ENCODE measurements around the gene CHI3L2.

Gene CHI3L2

DNA sequence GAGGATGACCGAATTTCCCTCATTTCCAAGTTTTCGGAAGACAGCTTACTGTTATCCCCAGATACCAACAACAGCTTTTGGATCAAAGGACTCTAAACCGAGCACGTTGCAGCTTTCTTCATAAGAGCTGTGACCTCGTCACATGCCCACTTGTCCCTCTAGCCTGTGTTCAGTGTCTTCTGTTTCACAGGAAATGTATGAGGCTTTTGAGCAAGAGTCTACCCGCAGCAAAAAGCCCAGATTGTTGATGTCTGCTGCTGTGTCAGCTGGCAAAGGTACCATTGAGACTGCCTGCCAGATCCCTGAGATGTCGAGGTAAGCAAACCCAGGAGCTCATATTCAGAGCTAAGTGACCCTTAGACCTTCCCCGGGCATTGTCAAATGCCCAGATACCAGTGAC lies 24.1 kb downstream of the CHI3L2 start:
- DNase-seq (ENCODE audit: low read depth in 3 of 3), result no peak

DNA sequence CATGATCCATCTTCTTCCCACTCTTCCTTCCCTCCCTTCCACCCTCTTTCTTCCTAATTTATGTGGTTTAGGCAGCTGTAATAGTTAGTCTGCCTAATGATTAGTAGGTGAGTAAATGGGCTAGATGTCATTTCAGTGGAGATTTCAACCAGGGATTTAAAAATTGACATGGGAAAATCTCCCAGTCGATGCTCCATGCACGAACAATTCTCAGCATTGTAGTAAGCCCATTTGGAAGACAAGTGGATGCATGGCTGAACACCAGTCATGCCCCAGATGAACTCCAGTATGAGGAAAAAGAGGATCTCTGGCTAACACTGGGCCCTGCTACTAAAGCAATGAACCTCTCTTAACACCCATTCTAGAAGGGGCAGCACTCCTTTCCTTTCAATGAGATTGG lies 25.3 kb downstream of the CHI3L2 start:
- no peak for DNase-seq (ENCODE audit: low read depth in 3 of 3)

GRCh38 chr1:111253876-111254275 lies 26.4 kb downstream of the CHI3L2 start:
- DNase-seq (ENCODE audit: low read depth in 3 of 3), result no peak

DNA sequence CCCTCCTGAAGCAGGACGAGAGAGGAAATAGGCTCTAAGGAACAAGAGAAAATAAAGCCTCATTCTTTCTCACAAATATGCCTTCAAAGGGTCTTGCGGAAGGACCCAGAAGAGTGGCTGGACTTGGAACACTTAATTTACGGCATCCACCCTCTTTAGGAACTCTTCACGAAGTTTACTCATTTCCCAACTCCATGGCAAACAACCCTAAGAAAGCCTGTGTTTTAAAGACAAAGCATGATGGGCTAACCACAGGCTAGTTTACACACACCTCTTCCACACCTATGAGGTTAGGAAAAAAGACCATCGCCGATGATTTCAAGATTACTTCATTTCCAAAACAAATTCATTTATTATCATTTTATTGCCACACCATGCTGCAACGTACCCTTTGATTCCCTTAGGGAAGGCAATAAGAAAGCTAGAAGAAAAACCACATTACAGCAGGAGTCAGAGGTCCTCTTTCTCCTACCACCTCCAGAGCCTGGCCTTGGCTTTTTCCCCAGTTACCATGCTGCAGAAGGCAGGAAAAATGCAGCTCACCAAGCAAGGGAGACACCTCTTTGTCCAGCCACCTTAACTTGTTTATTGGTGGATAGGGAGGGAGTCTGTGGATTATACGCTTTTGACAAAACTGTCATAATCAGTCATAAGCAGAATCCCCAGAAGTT lies 29.6 kb downstream of the CHI3L2 start:
- DNase-seq (ENCODE audit: low read depth in 3 of 3), result no peak

DNA sequence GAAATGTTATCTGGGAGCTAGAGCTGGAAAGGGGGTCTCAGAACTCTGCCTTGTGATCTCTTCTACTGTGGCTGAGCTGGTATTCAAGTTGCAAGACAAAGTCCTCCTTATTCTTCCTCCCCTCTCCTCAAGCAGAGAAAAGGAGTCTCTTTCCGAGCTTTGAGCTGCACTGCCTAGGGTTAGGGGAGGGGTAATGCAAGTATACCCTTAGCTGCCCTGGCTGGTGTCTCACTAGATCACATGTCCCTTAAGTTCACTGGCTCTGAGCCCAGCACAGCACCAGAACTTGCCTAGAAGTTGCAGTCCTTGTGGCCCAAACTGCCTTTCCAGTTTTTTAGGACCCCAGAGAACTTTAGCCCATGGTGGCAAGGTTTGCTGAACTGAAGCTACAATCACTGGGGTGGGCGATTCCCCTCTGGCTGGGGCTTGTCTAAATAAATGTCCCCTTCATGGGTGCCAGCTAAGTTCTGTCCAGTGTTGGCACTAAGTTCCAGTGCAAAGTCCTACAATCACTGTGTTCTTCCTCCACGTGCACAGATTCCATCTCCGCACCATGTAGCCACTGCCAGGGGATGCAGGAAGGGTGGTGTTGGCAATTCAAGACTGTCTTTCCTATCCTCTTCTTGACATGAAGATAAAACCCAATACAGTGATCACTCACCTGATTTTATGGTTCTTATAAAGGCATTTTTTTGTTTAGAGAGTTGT lies 40.4 kb downstream of the CHI3L2 start:
- DNase-seq (ENCODE audit: low read depth in 3 of 3), result no peak

GRCh38 chr1:111269825-111270406 lies 42.4 kb downstream of the CHI3L2 start:
- no peak for DNase-seq (ENCODE audit: low read depth in 3 of 3)

DNA sequence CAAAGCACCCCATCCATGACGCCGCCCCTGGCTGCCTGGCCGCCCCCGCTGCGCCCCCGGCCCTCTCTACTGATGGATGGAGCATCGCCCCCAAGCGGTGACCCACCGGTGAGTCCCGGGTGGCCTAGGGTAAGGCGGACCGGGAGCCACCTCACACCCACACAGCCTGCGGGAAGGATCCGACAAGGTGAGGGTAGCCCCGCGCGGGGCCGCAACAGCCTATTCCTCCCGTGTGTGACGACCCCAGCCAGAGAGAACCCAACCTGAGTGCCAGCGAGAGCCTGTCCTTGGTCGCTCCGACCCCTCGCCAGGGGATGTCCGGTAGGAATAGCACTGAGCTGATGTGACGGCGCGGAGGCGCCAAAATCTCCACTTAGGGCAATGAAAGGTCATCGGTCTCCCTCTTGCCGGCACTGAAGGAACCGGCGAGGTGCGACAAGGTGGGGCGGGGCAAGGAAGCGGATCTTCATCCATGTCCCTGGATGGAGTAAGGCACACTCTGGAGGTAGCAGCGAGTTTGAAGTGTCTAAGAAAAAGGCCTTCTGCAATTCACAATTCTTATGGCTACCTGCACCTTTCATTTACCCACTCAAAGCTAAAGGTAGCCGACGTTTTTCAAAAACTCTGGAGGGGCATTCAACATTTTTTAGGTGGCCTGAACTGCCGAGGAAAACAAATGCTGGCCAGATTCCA lies 43.4 kb downstream of the CHI3L2 start:
- no peak for DNase-seq (ENCODE audit: low read depth in 3 of 3)

GRCh38 chr1:111271464-111271801 lies 43.9 kb downstream of the CHI3L2 start:
- no peak for DNase-seq (ENCODE audit: low read depth in 3 of 3)

- no peak for DNase-seq (ENCODE audit: low read depth in 3 of 3)
These were observed 44.6 kb downstream of the CHI3L2 start for GRCh38 chr1:111272081-111272480.

GRCh38 chr1:111274653-111275052 lies 47.1 kb downstream of the CHI3L2 start:
- DNase-seq (ENCODE audit: low read depth in 3 of 3), result no peak

GRCh38 chr1:111275079-111275478 lies 47.6 kb downstream of the CHI3L2 start:
- no peak for DNase-seq (ENCODE audit: low read depth in 3 of 3)

DNA sequence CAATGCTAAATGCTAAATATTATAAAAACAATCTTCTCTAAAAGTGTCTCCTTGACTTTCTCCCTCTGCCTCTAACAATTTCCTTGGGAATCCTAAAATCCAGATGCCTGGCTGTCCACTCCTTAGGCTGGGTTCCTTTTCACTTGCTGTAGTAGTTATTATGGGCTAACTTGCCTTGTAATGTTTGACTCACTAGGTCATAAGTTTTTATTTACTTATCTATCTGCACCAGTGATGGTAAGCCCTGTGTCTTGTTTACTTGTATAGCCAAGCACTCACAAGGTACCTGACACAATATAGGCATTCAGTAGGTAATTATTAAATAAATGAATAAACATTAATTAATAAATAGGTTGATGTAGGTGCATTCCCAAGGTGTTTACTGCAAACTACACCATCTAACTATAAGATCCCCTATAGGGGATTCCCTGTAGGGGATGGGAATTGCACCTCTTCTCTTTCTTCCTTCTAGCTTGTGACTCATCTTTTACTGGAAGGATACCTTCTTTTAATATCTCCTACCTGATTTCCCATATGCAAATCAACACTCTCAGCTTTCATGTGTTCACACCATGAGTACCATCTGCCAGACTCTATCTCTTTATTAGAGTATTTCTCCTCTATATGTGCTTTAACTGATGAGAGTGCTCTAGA lies 48.4 kb downstream of the CHI3L2 start:
- DNase-seq (ENCODE audit: low read depth in 3 of 3), result no peak

- no peak for DNase-seq (ENCODE audit: low read depth in 3 of 3)
These were observed 51.6 kb downstream of the CHI3L2 start for GRCh38 chr1:111279144-111279543.

GRCh38 chr1:111280267-111280666 lies 52.8 kb downstream of the CHI3L2 start:
- no peak for DNase-seq (ENCODE audit: low read depth in 3 of 3)

DNA sequence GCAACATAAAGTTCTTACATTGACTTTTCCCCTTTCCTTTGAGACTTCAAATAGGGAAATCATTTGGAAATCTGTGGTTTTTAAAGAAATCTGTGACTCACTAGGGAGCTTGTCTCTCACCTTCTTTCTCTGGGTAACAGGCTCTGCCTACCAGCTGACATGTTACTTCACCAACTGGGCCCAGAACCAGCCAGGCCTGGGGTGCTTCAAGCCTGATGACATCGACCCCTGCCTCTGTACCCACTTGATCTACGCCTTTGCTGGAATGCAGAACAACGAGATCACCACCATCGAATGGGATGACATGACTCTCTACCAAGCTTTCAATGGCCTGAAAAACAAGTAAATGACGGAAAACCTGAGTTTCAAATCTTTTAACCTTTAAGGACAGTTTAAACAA lies 53.9 kb downstream of the CHI3L2 start:
- DNase-seq (ENCODE audit: low read depth in 3 of 3), result no peak

- no peak for DNase-seq (ENCODE audit: low read depth in 3 of 3)
These were observed 56.3 kb downstream of the CHI3L2 start for GRCh38 chr1:111283838-111284237.

GRCh38 chr1:111285879-111286278 lies 58.4 kb downstream of the CHI3L2 start:
- no peak for DNase-seq (ENCODE audit: low read depth in 3 of 3)

DNA sequence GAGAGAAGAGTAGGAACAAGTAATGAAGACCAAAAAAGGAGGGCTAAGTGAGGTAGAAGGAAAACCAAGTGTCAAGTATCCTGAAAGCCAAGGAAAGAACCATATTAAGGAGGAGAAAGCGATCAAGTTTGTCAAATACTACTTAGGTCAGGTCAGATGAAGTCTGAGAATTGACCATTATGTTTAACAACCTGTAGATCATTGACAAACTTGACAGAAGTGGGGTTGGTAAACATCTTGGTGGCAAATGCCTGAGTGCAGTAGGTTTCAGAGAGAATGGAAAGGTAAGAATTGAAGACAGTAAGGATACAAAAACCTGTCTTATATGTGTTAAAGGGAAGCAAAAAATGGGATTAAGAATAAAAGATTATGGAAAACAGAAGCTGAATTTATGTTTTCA lies 59.4 kb downstream of the CHI3L2 start:
- DNase-seq (ENCODE audit: low read depth in 3 of 3), result no peak

GRCh38 chr1:111289371-111289770 lies 61.9 kb downstream of the CHI3L2 start:
- DNase-seq (ENCODE audit: low read depth in 3 of 3), result no peak

GRCh38 chr1:111290104-111290503 lies 62.6 kb downstream of the CHI3L2 start:
- DNase-seq (ENCODE audit: low read depth in 3 of 3), result no peak

GRCh38 chr1:111290630-111291029 lies 63.1 kb downstream of the CHI3L2 start, which contains the start of gene CHIA:
TSS of gene CHIA (plus strand) at chr1:111290851. CDS start at chr1:111310468, 19,617 bp downstream.
- no peak for DNase-seq (ENCODE audit: low read depth in 3 of 3)
